ENCODE data around the gene SLC25A26.

Gene SLC25A26

DNA sequence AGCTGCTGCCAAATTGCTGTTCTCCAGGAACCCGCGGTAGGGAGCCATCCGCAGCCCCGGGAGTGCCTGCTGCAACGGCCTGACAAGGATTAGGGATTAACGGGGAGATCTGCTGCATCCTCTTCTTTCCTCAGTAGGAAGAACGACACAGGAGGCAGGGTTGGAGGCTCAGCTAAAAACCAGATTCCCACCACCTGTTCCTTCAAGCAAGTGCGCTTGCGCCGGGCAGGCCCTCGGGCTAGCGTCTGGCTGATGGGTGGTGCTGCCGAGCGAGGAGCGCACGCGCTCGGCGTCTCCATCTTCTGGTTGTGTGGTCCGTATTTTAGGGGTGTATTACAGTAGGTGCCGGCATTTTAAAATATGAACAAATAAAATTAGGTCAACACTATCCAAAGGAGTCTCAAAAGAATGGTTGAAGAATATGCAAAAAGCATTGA lies 25.4 kb upstream of the SLC25A26 start:
- no peak overlapping the region for H3K9ac ChIP-seq (ENCODE audit: low read length)
- no peak overlapping the region for H3K4me2 ChIP-seq (ENCODE audit: low read length)
- H3K9me3 ChIP-seq (ENCODE audit: insufficient read depth, low read depth, low read length): peaks cover 3% of the 10 kb centered on the region
- no peaks in the 10 kb centered on the region for H3K27me3 ChIP-seq (ENCODE audit: insufficient read depth, low read length)
- H4K8ac ChIP-seq (ENCODE audit: low read depth, low read length): no peak overlapping the region
- H3K4ac ChIP-seq (ENCODE audit: low read depth, low read length): no peak overlapping the region
- H4K91ac ChIP-seq (ENCODE audit: low read depth, low read length): no peak overlapping the region
- no peak overlapping the region for H2BK12ac ChIP-seq (ENCODE audit: low read length)
- H3K79me2 ChIP-seq (ENCODE audit: control insufficient read depth, insufficient read depth, low read length, poor library complexity): no peaks in the 10 kb centered on the region
- H3K14ac ChIP-seq (ENCODE audit: low read length): no peak overlapping the region
- H4K12ac ChIP-seq (ENCODE audit: low read depth, low read length): no peak overlapping the region
- no peak overlapping the region for H3K23ac ChIP-seq (ENCODE audit: low read length)
- no peaks in the 10 kb centered on the region for H3K36me3 ChIP-seq (ENCODE audit: control insufficient read depth in 1 of 2, insufficient read depth in 2 of 2, low read length in 2 of 2)
- H2AK5ac ChIP-seq (ENCODE audit: low read length): no peak overlapping the region
- H3K27ac ChIP-seq (ENCODE audit: low read depth, low read length): no peak overlapping the region
- peak in 1 of 2 donors; percentile 37 for DNase-seq
- no peaks in the 10 kb centered on the region for H3K4me1 ChIP-seq (ENCODE audit: control insufficient read depth in 1 of 2, insufficient read depth in 2 of 2, low read length in 2 of 2)
- no CpG with 5 or more reads among the region's 21 CpGs for WGBS (ENCODE audit: extremely low coverage, insufficient coverage, insufficient read length)
- H3K79me1 ChIP-seq (ENCODE audit: low read length): no peaks in the 10 kb centered on the region
- no peak overlapping the region for H2AFZ ChIP-seq (ENCODE audit: insufficient read depth, low read length, poor library complexity)
- no peak overlapping the region for H2BK120ac ChIP-seq (ENCODE audit: insufficient read depth, low read length, poor library complexity)
- H3K4me3 ChIP-seq (ENCODE audit: low read depth, low read length): no peak overlapping the region
- no peak overlapping the region for H3K18ac ChIP-seq (ENCODE audit: low read length)
- no peak overlapping the region for H2BK5ac ChIP-seq (ENCODE audit: low read depth, low read length, poor library complexity)

DNA sequence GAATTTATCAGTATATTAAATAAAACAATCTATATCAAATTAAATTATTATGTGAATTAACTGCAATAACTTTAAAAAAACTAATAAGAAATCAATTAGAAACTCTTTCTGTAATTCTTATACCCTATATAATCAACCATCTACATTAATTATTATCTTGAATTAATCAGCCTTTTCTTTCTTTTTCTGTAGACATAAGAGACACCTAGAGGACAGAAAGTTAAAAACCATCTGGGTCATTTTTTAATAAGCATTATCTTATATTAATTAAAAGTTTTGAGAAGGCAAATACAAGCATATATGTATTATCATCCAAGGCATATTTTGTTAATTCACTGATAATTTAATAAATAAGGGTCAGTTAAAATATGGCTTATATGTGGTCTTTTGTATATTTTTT lies 24.2 kb upstream of the SLC25A26 start:
- H3K14ac ChIP-seq (ENCODE audit: low read length): no peak overlapping the region
- peaks cover 3% of the 10 kb centered on the region for H3K9me3 ChIP-seq (ENCODE audit: insufficient read depth, low read depth, low read length)
- no peak overlapping the region for H3K4me2 ChIP-seq (ENCODE audit: low read length)
- H3K23ac ChIP-seq (ENCODE audit: low read length): no peak overlapping the region
- no peak overlapping the region for H3K4ac ChIP-seq (ENCODE audit: low read depth, low read length)
- no peak for DNase-seq
- no peak overlapping the region for H3K18ac ChIP-seq (ENCODE audit: low read length)
- no peak overlapping the region for H4K91ac ChIP-seq (ENCODE audit: low read depth, low read length)
- no peak overlapping the region for H4K12ac ChIP-seq (ENCODE audit: low read depth, low read length)
- H3K9ac ChIP-seq (ENCODE audit: low read length): no peak overlapping the region
- no peaks in the 10 kb centered on the region for H3K79me2 ChIP-seq (ENCODE audit: control insufficient read depth, insufficient read depth, low read length, poor library complexity)
- H2BK12ac ChIP-seq (ENCODE audit: low read length): no peak overlapping the region
- no peak overlapping the region for H2AFZ ChIP-seq (ENCODE audit: insufficient read depth, low read length, poor library complexity)
- no peak overlapping the region for H2AK5ac ChIP-seq (ENCODE audit: low read length)
- H3K27ac ChIP-seq (ENCODE audit: low read depth, low read length): no peak overlapping the region
- no peaks in the 10 kb centered on the region for H3K36me3 ChIP-seq (ENCODE audit: control insufficient read depth in 1 of 2, insufficient read depth in 2 of 2, low read length in 2 of 2)
- no peaks in the 10 kb centered on the region for H3K79me1 ChIP-seq (ENCODE audit: low read length)
- no peaks in the 10 kb centered on the region for H3K4me1 ChIP-seq (ENCODE audit: control insufficient read depth in 1 of 2, insufficient read depth in 2 of 2, low read length in 2 of 2)
- H3K27me3 ChIP-seq (ENCODE audit: insufficient read depth, low read length): no peaks in the 10 kb centered on the region
- H4K8ac ChIP-seq (ENCODE audit: low read depth, low read length): no peak overlapping the region
- no peak overlapping the region for H3K4me3 ChIP-seq (ENCODE audit: low read depth, low read length)
- no peak overlapping the region for H2BK120ac ChIP-seq (ENCODE audit: insufficient read depth, low read length, poor library complexity)
- H2BK5ac ChIP-seq (ENCODE audit: low read depth, low read length, poor library complexity): no peak overlapping the region

DNA sequence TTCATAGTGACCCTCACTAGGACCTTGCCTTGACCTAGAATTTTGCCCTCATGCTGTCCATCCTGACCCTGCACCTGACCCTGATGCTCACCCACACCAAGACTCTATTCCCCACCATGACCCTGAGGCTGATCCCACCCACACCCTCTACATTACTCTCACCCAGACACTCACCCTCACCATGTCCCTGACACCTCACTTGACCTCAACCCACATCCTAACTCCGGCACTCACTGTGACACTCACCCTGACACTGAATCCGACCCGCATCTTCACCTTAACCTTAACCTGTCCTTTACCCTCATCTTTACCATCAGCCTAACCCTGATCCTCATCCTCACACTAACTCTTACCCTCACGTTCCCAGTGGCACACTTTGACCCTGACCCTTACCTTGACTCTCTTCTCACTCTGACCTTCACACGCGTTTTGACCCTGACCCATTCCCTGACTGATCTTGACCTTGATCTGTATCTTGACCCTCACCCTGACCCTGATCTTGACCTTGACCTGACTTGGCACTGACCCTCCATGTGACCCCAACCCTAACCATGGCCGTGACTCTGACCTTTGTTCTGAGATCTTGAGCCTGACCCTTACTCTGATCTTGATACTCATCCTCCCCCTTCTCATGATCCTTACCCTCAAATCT lies 22.2 kb upstream of the SLC25A26 start:
- 100% methylated on average over 2 of the region's 7 CpGs for WGBS (ENCODE audit: extremely low coverage, insufficient coverage, insufficient read length)
- no peak overlapping the region for H3K4ac ChIP-seq (ENCODE audit: low read depth, low read length)
- H3K18ac ChIP-seq (ENCODE audit: low read length): no peak overlapping the region
- no peak overlapping the region for H2BK12ac ChIP-seq (ENCODE audit: low read length)
- H3K27me3 ChIP-seq (ENCODE audit: insufficient read depth, low read length): no peaks in the 10 kb centered on the region
- no peak overlapping the region for H3K4me2 ChIP-seq (ENCODE audit: low read length)
- H2AK5ac ChIP-seq (ENCODE audit: low read length): no peak overlapping the region
- no peaks in the 10 kb centered on the region for H3K79me2 ChIP-seq (ENCODE audit: control insufficient read depth, insufficient read depth, low read length, poor library complexity)
- H4K91ac ChIP-seq (ENCODE audit: low read depth, low read length): no peak overlapping the region
- H3K4me3 ChIP-seq (ENCODE audit: low read depth, low read length): no peak overlapping the region
- H2BK120ac ChIP-seq (ENCODE audit: insufficient read depth, low read length, poor library complexity): no peak overlapping the region
- H3K27ac ChIP-seq (ENCODE audit: low read depth, low read length): no peak overlapping the region
- H3K9me3 ChIP-seq (ENCODE audit: insufficient read depth, low read depth, low read length): peaks cover 3% of the 10 kb centered on the region
- H3K23ac ChIP-seq (ENCODE audit: low read length): no peak overlapping the region
- H4K12ac ChIP-seq (ENCODE audit: low read depth, low read length): no peak overlapping the region
- no peak overlapping the region for H2AFZ ChIP-seq (ENCODE audit: insufficient read depth, low read length, poor library complexity)
- no peak overlapping the region for H3K14ac ChIP-seq (ENCODE audit: low read length)
- H3K9ac ChIP-seq (ENCODE audit: low read length): no peak overlapping the region
- H2BK5ac ChIP-seq (ENCODE audit: low read depth, low read length, poor library complexity): no peak overlapping the region
- H3K36me3 ChIP-seq (ENCODE audit: control insufficient read depth in 1 of 2, insufficient read depth in 2 of 2, low read length in 2 of 2): no peaks in the 10 kb centered on the region
- DNase-seq: no peak
- no peak overlapping the region for H4K8ac ChIP-seq (ENCODE audit: low read depth, low read length)
- H3K79me1 ChIP-seq (ENCODE audit: low read length): no peaks in the 10 kb centered on the region
- H3K4me1 ChIP-seq (ENCODE audit: control insufficient read depth in 1 of 2, insufficient read depth in 2 of 2, low read length in 2 of 2): no peaks in the 10 kb centered on the region

DNA sequence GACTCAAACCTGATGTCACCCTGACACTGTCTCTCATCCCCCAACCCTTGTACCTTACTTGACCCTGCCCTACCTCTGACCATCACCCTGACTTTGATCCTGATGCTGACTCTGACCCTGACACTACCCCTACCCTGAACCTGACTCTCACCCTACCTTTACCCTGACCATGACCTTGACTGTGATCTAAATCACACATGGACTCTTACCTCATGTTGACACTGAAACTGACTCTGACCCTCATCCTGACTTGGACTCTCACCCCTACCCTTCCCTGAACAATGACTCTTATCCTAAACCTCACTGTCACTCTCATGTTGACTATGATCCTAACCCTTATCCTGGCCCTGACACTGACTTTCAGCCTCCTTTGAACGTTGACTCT lies 21.7 kb upstream of the SLC25A26 start:
- H3K14ac ChIP-seq (ENCODE audit: low read length): no peak overlapping the region
- H3K79me1 ChIP-seq (ENCODE audit: low read length): no peaks in the 10 kb centered on the region
- H3K79me2 ChIP-seq (ENCODE audit: control insufficient read depth, insufficient read depth, low read length, poor library complexity): no peaks in the 10 kb centered on the region
- H3K4ac ChIP-seq (ENCODE audit: low read depth, low read length): no peak overlapping the region
- no peak overlapping the region for H4K12ac ChIP-seq (ENCODE audit: low read depth, low read length)
- no peak overlapping the region for H2BK120ac ChIP-seq (ENCODE audit: insufficient read depth, low read length, poor library complexity)
- no peak overlapping the region for H4K91ac ChIP-seq (ENCODE audit: low read depth, low read length)
- H2BK12ac ChIP-seq (ENCODE audit: low read length): no peak overlapping the region
- DNase-seq: no peak
- no peak overlapping the region for H3K18ac ChIP-seq (ENCODE audit: low read length)
- no peak overlapping the region for H2AFZ ChIP-seq (ENCODE audit: insufficient read depth, low read length, poor library complexity)
- H3K27me3 ChIP-seq (ENCODE audit: insufficient read depth, low read length): no peaks in the 10 kb centered on the region
- H4K8ac ChIP-seq (ENCODE audit: low read depth, low read length): no peak overlapping the region
- no peak overlapping the region for H3K9ac ChIP-seq (ENCODE audit: low read length)
- H3K36me3 ChIP-seq (ENCODE audit: control insufficient read depth in 1 of 2, insufficient read depth in 2 of 2, low read length in 2 of 2): no peaks in the 10 kb centered on the region
- peaks cover 3% of the 10 kb centered on the region for H3K9me3 ChIP-seq (ENCODE audit: insufficient read depth, low read depth, low read length)
- no CpG with 5 or more reads among the region's 1 CpG for WGBS (ENCODE audit: extremely low coverage, insufficient coverage, insufficient read length)
- no peak overlapping the region for H3K23ac ChIP-seq (ENCODE audit: low read length)
- H2BK5ac ChIP-seq (ENCODE audit: low read depth, low read length, poor library complexity): no peak overlapping the region
- no peak overlapping the region for H2AK5ac ChIP-seq (ENCODE audit: low read length)
- H3K27ac ChIP-seq (ENCODE audit: low read depth, low read length): no peak overlapping the region
- no peak overlapping the region for H3K4me2 ChIP-seq (ENCODE audit: low read length)
- H3K4me1 ChIP-seq (ENCODE audit: control insufficient read depth in 1 of 2, insufficient read depth in 2 of 2, low read length in 2 of 2): no peaks in the 10 kb centered on the region
- H3K4me3 ChIP-seq (ENCODE audit: low read depth, low read length): no peak overlapping the region

Data from trophoblast cell (in vitro differentiated cells and primary cell).